HG03558 (cell line): ENCODE data around the gene RHD.
"Not testable (repeated sequence)": the region's sequence is repeated elsewhere in the genome, so short reads cannot be mapped to it uniquely, and the experiment has no call there.

Experiments
- ATAC-seq: cut with Tn5 transposase; IDR thresholded peaks from one replicate; pipeline ENCODE4 v1.9.1; 2021; ENCODE audit warnings: moderate number of reproducible peaks; ENCODE audit not compliant: unreplicated experiment; ENCODE audit errors: extremely low read depth

The RHD gene

DNA sequence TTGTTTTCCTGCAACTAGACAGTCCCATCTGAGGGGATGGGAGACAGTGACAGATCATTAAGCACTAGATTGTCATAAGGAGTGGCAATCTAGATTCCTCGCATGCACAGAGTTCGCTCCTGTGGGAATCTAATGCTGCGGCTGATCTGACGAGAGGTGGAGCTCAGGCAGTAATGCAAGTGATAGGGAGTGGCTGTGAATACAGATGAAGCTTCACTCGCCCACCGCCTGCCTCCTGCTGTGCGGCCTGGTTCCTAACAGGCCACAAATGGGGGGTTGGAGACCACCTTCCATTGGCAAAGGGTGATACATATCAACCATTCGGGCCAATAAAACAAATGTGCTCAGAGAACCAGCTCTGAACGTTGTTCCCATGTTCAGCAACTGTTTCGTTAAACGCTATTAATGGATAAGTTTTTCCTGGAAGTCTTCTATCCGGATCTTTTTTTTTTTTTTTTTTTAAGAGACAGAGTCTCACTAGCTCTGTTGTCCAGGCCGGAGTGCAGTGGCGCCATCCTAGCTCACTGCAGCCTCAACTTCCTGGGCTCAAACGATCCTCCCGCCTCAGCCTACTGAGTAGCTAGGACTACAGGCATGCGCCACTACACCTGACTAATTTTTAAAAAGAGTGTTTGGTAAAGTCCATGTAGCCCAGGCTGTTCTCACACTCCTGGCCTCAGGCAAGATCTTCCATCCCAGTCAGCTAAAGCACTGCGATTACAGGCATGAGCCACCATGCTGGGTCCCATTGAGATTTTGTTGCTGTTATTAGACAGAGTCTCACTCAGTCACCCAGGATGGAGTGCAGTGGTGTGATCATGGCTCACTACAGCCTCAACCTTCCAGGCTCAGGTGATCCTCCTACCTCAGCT lies 16.4 kb upstream of the RHD start:
- no peak for ATAC-seq

DNA sequence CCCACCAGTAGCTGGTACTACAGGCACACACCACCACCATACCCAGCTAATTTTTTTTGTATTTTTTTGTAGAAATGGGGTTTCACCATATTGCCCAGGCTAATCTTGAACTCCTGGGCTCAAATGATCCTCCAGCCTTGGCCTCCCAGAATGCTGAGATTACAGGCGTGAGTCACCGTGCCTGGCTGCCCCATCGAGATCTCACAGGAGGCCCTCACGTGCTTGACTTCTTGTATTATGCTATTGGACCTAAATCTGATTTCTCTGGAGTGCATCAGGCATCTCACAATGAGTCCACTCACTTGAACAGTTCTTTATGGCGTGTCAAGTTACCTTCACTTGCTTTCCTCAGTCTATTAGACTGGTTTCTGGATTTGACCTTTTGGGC lies 15.7 kb upstream of the RHD start:
- ATAC-seq, result no peak

DNA sequence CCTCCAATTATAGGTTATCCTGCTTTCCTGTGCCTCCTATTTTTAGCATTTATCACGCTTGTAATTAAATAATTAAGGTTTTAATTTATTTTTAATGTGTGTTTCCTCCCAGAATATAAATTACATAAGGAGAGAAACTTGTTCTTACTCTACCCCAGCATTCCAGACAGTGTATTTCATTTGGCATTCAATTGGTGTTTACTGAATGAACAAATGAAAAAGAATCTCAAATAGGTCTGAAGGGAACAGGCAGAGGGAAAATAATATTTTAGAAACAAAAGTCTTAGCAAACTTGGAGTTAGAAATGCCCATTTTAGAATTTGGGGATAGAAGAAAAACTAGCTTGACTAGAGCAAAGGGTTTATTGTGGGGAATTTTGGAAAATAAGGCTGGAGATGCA lies 15.1 kb upstream of the RHD start:
- no peak for ATAC-seq

DNA sequence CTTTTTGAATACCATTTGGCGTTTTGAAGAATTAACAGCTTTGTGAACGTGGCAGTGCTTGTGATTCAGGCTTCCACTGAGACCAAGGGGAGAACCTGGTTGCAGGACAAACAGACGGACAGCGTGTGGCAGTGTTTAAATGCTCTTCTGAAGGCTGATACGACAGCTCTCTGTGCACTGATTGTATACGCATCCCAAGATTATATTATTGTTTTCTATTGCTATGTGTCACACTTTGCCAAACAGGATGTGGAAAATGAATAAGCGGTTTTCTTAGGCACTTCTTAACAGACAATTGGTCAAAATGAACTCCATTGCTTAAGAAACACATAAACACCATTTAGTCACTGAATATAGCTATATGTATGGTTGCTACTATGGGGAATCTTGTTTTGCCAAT lies 12.5 kb upstream of the RHD start:
- ATAC-seq, result not testable (repeated sequence)

DNA sequence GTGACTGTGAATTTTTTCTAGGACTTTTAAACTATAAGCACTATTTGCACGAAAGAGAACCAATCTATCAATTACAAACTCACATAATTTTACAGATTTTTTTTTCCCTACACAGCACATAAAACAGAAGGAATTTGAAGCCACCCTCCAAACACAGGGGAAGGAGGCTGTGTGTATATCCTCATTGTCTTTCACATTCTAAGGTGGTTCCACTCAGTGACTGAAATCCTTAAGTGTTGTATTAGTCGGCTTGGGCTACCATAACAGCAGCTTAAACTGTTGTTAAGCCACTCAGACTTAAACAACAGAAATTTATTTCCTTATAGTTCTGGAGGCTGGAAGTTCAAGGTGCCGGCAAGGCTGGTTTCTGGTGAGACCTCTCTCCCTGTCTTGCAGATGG lies 12.0 kb upstream of the RHD start:
- not testable (repeated sequence) for ATAC-seq

DNA sequence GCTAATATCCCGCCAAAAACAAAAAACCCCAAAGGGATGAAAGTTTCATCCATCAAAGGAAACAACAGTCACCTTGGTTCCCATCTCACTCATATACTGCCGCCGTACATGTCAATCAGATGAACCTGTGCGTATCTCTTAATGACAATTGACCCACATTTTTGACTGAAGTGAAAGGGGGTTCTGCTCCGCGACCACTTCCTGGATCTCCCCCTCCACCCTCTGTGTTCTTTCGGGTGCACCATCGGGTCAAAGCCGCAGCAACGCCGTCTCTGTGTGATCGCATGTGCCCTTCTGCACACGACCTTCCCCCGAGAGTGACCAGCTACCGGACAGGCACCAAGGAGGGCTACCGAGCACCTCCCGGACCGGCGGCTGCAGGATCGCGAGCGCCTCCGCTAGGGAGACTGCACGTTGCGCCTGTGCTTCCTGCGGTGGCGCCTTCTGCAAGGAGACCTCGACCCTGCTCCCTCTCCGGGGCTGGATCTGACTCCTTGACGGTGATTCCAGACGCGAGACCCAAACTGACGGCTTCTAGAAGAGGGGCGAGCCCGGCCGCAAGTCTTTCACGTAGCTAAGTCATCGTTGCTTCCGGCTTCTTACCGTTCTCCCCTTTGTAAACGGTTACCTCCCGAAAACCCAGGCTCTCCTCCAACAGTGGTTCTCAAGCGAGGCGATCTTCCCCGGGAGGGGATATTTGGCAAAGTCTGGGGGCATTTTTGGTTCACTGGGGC lies 5.6 kb upstream of the RHD start:
- ATAC-seq, result not testable (repeated sequence)

DNA sequence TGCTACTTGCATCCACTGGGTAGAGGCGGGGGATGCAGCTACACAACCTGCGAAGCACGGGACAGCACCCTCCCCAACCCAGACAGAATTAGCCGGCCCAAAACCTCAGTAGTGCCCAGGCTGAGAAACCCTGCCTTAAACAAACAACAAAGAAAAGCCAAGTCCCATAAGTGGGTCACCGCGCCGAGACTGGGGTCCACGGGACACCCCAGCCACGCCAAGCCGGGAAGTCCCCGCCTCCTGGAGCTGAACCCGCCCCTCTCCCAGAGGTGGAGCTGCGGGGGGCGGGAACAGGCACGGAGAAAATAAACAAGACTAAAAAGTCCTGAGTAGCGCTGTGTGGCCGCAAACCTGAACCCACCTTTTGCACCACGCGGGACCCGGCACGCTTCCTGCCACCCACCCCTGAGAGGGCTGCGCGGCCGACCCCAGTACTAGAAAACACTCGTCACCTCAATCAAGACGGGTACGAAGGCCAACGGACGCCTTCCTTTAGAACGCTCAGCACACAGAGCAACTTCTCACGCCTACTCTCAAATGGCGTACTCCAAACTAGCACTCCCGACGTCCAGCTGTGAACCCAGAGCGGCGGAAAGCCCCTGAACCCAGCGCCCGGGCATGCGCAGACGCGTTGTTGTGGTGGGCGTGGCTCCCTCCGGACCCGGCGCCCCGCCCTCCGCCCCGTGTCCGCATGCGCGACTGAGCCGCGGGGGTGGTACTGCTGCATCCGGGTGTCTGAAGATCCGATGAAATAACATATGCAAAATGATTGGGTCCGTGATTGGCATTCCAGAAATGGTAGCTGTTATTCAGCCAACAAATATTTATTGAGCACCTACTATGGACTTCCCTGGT lies 4.8 kb upstream of the RHD start:
- peak; percentile 54 for ATAC-seq

DNA sequence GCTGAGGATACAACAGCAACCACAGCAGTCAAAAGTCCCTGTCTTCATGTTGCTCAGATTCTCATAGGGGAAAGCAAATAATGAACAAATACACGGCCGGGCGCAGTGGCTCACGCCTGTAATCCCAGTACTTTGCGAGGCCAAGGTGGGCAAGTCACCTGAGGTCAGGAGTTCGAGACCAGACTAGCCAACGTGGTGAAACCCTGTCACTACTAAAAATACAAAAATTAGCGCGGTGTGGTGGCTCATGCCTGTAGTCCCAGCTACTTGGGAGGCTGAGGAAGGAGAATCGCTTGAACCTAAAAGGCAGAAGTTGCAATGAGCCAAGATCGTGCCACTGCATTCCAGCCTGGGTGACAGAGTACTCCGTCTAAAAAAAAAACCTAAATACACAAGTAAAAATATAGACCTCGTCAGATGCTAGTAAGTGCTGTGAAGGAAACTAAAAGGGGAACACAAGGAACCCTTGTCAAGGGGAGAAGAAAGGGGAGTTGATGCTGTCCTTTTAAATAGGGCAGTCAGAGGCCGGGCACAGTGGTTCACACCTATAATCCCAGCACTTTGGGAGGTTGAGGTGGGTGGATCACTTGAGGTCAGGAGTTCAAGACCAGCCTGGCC lies 4.1 kb upstream of the RHD start:
- not testable (repeated sequence) for ATAC-seq

DNA sequence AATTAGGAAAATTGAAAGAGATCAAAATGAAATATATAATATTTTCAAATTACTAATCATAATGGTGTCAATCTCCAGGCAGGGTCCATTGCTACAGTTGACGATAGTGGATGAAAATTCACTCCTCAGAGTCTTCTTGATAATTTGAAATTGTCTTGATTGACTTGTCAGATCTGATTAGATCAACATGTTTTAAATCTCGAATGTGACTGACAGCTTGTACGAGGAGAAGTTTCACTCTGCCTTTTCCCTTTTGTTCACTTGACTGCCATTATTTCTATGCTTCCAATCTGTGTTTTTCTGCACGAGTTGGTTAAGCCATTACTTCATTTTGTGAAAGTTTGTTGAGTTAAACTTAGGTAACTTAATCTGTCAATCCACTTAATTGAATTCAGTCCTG lies 3.3 kb downstream of the RHD start:
- ATAC-seq, result not testable (repeated sequence)

DNA sequence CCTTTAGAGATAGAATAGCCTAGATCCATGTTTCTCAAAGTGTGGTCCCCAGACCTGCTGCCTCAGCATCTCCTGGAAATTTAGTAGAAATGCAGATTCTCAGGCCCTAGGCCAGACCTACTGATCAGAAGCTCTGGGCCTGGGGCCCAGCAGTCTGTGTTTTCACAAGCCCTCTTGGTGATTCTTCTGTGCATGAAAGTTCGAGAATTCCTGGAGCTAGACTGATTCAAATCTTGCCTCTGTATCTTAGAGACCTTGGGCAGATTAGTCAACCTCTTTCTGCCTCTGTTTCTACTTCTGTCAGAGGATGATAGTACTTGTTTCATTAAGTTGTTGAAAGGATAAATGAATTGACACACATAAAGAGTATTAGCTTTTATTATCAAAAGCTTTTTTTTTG lies 5.0 kb downstream of the RHD start:
- ATAC-seq, result not testable (repeated sequence)

DNA sequence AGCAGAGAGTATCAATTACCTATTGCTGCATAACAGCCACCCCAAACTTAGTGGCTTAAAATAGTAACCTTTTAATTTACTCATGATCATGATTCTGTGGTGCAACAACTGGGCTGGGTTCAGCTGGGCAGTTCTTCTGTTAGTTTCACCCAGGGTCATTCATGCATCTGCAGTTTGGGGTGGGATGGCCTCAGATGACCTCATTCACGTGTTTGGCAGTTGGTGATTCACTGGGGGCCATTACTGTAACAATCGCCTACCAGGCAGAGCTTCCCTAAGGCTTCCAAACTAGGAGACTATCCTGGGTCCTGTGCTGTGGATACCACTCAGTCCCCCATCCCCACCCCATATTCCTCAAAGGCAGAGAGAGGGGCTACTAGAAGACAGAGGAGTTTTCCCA lies 6.0 kb downstream of the RHD start:
- not testable (repeated sequence) for ATAC-seq

DNA sequence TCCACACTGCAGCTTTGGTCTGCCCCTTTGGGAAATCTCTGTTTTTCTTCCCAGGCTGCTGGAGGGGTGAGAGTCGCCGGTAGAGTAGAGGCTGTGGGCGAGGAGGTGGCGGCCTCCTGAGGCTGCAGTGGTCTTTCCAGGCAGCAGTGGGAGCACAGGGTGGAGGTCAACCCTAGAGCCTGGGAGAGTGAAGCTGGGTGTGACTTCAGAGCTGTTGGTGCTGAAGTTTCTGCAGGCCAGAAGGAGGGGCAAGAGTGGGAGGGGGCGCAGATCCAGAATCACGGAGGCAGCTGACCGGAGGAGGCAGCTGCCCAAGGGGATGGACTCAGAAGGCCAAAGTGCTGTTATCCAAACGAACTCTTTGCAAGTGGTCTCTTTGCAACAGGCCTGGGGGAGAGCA lies 6.5 kb downstream of the RHD start:
- ATAC-seq, result not testable (repeated sequence)

DNA sequence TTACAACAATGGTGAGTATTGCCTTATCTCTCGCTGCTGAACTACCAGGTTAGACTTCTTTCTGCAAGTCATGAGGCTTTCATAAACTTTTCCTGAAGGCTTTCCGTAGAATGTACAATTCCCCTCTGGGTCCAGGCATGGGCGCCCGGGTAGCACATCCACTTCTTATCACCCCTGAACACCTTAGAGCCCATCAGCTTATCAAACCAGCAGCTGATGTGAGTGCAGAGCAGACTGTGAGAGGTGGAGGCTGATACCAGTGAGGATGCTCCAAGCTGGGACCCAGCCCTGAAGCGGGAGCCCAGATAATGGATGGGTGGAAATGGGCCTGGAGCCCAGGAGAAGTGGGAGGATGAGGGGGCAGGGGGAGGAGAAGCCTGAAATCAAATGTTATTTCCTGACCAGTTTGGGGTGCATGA lies 7.4 kb downstream of the RHD start:
- not testable (repeated sequence) for ATAC-seq

DNA sequence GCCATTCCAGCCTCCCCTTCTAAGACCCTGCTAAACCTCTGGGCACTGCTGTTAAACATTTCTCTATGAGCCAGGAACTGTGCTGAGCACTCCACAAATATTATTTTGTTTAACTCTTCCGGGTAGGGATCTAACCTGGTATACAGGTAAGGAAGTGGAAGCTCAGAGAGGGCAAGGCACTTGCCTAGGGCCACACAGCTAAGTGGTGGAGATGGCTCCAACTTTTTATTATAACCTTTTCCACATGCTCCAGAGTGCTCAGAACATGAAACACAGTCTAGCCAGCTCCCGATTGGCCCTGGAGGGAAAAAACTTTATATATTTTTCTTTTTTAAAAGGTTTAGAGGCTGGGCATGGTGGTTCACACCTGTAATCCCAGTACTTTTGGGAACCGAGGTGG lies 13.6 kb downstream of the RHD start:
- not testable (repeated sequence) for ATAC-seq

DNA sequence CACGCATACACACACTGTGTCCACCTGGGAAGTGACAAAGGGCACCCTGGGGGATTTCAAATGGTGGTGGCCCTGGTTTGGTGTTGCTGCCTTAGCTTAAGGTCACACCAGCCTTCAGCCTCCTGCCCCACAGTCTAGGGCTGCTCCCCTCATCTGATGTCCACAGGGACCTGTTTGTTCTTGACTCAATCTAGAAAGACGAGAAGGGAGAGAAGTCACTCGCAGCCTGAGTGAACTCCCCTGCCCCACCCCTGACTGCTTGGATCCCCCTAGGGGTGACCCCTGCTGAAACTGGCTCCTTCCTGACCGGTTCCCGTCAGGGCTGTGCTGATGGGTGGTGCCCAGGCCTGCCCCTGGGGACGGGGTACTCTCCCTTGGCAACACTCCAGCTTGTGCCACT lies 14.9 kb downstream of the RHD start:
- not testable (repeated sequence) for ATAC-seq

DNA sequence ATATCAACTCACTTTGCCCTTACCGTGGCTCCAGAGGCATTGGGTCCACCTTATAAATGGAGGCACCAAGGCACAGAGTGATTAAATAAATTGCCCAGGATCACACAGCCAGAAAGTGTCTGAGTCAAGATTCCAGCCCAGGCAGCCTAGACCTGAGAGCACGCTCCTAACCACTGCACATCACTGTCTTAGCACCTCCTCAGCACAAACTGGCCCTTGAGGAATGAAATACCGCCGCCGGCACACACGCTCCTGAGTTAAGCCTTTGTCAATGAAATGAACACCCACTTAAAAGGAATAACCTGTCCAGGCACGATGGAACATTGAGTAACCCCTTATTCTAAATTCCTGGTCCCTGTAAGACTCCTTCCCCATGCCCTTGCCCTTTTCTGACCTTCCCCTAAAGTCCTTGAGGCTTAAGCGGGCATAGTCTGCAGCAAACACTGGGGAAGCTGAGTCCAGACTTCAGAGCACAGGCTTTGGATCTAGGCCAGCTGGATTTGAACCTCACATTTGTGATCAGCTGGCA lies 16.3 kb downstream of the RHD start:
- not testable (repeated sequence) for ATAC-seq

DNA sequence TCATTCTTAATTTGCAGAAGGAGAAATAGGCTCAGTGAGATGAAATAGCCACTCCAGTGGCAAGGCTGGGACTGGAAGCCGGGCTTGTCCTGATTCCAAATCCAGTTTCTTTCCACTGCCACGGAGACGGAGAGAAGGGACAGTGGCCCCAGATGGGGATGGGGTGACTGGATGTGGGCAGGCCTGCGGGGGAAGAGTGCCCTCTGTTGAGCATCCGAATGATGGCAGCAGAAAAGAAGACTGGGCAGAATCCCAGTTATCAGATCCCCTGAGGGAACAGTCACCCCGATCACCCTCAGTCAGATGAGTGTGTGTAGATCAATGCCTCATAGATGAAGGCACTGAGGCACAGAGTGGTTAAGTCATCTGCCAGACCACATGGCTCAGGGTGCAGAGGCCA lies 17.7 kb downstream of the RHD start:
- ATAC-seq, result not testable (repeated sequence)

DNA sequence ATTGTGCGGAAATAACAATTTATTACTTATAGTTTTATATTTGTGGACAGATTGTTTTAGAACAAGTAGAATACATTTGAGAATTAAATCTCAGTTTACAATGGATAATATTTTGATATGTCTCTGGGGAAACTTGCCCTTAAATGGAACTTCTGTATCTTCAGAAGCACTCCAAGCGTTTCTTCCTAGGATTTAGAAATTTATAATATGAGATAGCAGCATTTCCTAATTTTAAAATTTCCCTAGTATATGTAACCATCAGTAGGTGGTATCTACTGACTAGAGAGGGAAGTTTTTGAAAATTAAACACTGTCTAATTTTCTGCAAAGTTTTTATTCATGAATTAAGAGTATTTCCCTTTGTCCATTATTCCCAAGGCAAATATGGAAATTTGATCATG lies 21.1 kb downstream of the RHD start:
- ATAC-seq, result not testable (repeated sequence)

DNA sequence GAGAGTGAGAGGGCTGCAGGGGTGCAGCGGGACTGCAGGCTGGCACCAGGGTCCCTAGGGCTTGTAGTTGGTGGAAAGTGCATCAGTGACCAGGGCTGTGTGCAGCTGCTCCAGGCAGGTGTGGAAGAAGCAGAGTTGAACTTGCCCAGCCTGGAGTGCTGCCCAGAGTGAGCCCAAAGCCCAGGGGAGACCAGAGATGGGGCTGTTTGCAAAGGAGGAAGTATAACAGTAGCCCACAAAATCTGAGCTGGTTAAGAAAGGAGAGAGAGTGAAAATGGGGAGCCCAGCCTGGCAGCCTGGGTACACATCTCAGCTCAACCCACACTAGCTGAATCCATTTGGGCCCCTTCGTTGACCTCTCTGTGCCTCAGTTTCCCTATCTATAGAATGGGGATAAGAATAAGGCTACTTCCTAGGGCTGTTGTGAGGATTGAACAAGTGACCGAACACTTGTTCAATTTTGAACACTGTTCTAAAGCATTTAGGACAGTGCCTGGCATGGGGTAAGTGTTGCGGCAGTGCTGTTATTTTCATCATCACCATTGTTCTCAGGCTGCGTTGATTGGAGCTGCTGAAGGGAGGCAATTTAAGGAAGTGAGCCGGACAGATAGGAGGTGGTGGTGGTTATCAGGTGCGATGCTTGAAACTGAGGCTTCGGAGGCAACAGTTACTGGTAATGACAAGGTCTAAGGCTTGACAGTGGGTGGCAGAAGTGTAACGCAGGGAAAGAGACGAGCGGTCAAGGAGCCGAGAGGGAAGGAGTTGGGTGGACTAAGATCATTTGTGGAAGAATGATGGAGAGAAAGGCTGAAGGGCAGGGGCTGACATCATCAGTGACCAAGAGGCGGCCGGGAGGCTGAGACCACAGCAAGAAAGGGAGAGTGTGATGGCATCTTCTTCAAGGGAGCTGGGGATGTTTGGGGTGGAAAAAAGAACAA lies 22.8 kb downstream of the RHD start:
- ATAC-seq, result not testable (repeated sequence)
